ENCODE results near the gene LAMA5.

The LAMA5 gene

GRCh38 chr20:62370115-62370806 is 3.1 kb upstream of the LAMA5 start:
- H3K27ac ChIP-seq (ENCODE audit: low read depth, low read length), result no peak overlapping the region
- no peak overlapping the region for H3K23ac ChIP-seq (ENCODE audit: low read length)
- H4K8ac ChIP-seq (ENCODE audit: low read depth, low read length), result no peak overlapping the region
- no peak overlapping the region for H2BK5ac ChIP-seq (ENCODE audit: low read length)
- H3K4me2 ChIP-seq (ENCODE audit: low read length), result no peak overlapping the region
- H3K4me1 ChIP-seq (ENCODE audit: control insufficient read depth, low read depth, low read length), result peaks cover 8% of the 10 kb centered on the region
- H3K4ac ChIP-seq (ENCODE audit: low read depth, low read length), result no peak overlapping the region
- H3K36me3 ChIP-seq (ENCODE audit: control insufficient read depth, insufficient read depth, low read length), result no peaks in the 10 kb centered on the region
- no peaks in the 10 kb centered on the region for H3K79me1 ChIP-seq (ENCODE audit: low read length)
- DNase-seq, result no peak
- H3K79me2 ChIP-seq (ENCODE audit: control insufficient read depth, insufficient read depth, low read length), result peaks cover 5% of the 10 kb centered on the region
- H3K27me3 ChIP-seq (ENCODE audit: insufficient read depth, low read length, poor library complexity), result no peaks in the 10 kb centered on the region
- no peak overlapping the region for H3K9ac ChIP-seq (ENCODE audit: low read length)
- H2BK15ac ChIP-seq (replicated peaks; ENCODE audit: low read depth), result no peak overlapping the region
- H3K4me3 ChIP-seq (ENCODE audit: low read length), result no peak overlapping the region
- no peak overlapping the region for H3K18ac ChIP-seq (ENCODE audit: low read length)
- peak overlapping the region; percentile 30 for H2BK120ac ChIP-seq (ENCODE audit: low read depth, low read length)
- no peak overlapping the region for H3K56ac ChIP-seq (ENCODE audit: low read length)
- no CpG with 5 or more reads among the region's 19 CpGs for WGBS (ENCODE audit: extremely low coverage, insufficient coverage, low lambda C conversion rate)
- no peak overlapping the region for H4K5ac ChIP-seq (ENCODE audit: low read length)
- H2AK5ac ChIP-seq (ENCODE audit: low read length), result no peak overlapping the region

- Histone ChIP-seq H4K5ac (ENCODE audit: low read length) (no peak overlapping the region), H3K23ac (ENCODE audit: low read length) (no peak overlapping the region), H2AK5ac (ENCODE audit: low read length) (no peak overlapping the region), H3K4me2 (ENCODE audit: low read length) (no peak overlapping the region), H2BK120ac (ENCODE audit: low read depth, low read length) (peak overlapping the region; percentile 30), H3K4me3 (ENCODE audit: low read length) (no peak overlapping the region), H3K4me1 (ENCODE audit: control insufficient read depth, low read depth, low read length) (peaks cover 8% of the 10 kb centered on the region), H3K4ac (ENCODE audit: low read depth, low read length) (no peak overlapping the region), H4K8ac (ENCODE audit: low read depth, low read length) (no peak overlapping the region), H3K79me2 (ENCODE audit: control insufficient read depth, insufficient read depth, low read length) (peaks cover 10% of the 10 kb centered on the region), H3K9ac (ENCODE audit: low read length) (no peak overlapping the region), H3K79me1 (ENCODE audit: low read length) (peaks cover 5% of the 10 kb centered on the region), H2BK15ac (replicated peaks; ENCODE audit: low read depth) (no peak overlapping the region), H3K27me3 (ENCODE audit: insufficient read depth, low read length, poor library complexity) (no peaks in the 10 kb centered on the region), H2BK5ac (ENCODE audit: low read length) (no peak overlapping the region), H3K56ac (ENCODE audit: low read length) (no peak overlapping the region), H3K18ac (ENCODE audit: low read length) (peak overlapping the region; percentile 10), H3K36me3 (ENCODE audit: control insufficient read depth, insufficient read depth, low read length) (no peaks in the 10 kb centered on the region), H3K27ac (ENCODE audit: low read depth, low read length) (no peak overlapping the region)
- no CpG with 5 or more reads among the region's 4 CpGs for WGBS (ENCODE audit: extremely low coverage, insufficient coverage, low lambda C conversion rate)
- no peak for DNase-seq
These were observed 2.7 kb upstream of the LAMA5 start for GRCh38 chr20:62369815-62370114.

GRCh38 chr20:62368976-62369814 is 2.1 kb upstream of the LAMA5 start:
- no peaks in the 10 kb centered on the region for H3K27me3 ChIP-seq (ENCODE audit: insufficient read depth, low read length, poor library complexity)
- H2BK15ac ChIP-seq (replicated peaks; ENCODE audit: low read depth), result no peak overlapping the region
- peak; percentile 78 for DNase-seq
- no peak overlapping the region for H3K4ac ChIP-seq (ENCODE audit: low read depth, low read length)
- no peak overlapping the region for H2BK5ac ChIP-seq (ENCODE audit: low read length)
- no peak overlapping the region for H4K5ac ChIP-seq (ENCODE audit: low read length)
- peaks cover 16% of the 10 kb centered on the region for H3K79me2 ChIP-seq (ENCODE audit: control insufficient read depth, insufficient read depth, low read length)
- H3K56ac ChIP-seq (ENCODE audit: low read length), result peak overlapping the region; percentile 76
- H3K4me3 ChIP-seq (ENCODE audit: low read length), result no peak overlapping the region
- peaks cover 8% of the 10 kb centered on the region for H3K4me1 ChIP-seq (ENCODE audit: control insufficient read depth, low read depth, low read length)
- no peak overlapping the region for H4K8ac ChIP-seq (ENCODE audit: low read depth, low read length)
- no peaks in the 10 kb centered on the region for H3K36me3 ChIP-seq (ENCODE audit: control insufficient read depth, insufficient read depth, low read length)
- no peak overlapping the region for H2AK5ac ChIP-seq (ENCODE audit: low read length)
- no peak overlapping the region for H2BK120ac ChIP-seq (ENCODE audit: low read depth, low read length)
- no CpG with 5 or more reads among the region's 28 CpGs for whole genome bisulfite sequencing (ENCODE audit: extremely low coverage, insufficient coverage, low lambda C conversion rate)
- H3K79me1 ChIP-seq (ENCODE audit: low read length), result peaks cover 6% of the 10 kb centered on the region
- H3K23ac ChIP-seq (ENCODE audit: low read length), result no peak overlapping the region
- peak overlapping the region; percentile 76 for H3K18ac ChIP-seq (ENCODE audit: low read length)
- H3K9ac ChIP-seq (ENCODE audit: low read length), result peak overlapping the region; percentile 68
- no peak overlapping the region for H3K27ac ChIP-seq (ENCODE audit: low read depth, low read length)
- peak overlapping the region; percentile 44 for H3K4me2 ChIP-seq (ENCODE audit: low read length)

- Histone ChIP-seq H2BK120ac (ENCODE audit: low read depth, low read length) (peak overlapping the region; percentile 49), H3K23ac (ENCODE audit: low read length) (no peak overlapping the region), H3K27me3 (ENCODE audit: insufficient read depth, low read length, poor library complexity) (no peaks in the 10 kb centered on the region), H3K27ac (ENCODE audit: low read depth, low read length) (peak overlapping the region; percentile 34), H3K79me2 (ENCODE audit: control insufficient read depth, insufficient read depth, low read length) (peaks cover 19% of the 10 kb centered on the region), H3K4me3 (ENCODE audit: low read length) (no peak overlapping the region), H2AK5ac (ENCODE audit: low read length) (no peak overlapping the region), H3K4me2 (ENCODE audit: low read length) (peak overlapping the region; percentile 64), H3K79me1 (ENCODE audit: low read length) (peaks cover 6% of the 10 kb centered on the region), H3K36me3 (ENCODE audit: control insufficient read depth, insufficient read depth, low read length) (no peaks in the 10 kb centered on the region), H3K4ac (ENCODE audit: low read depth, low read length) (peak overlapping the region; percentile 64), H3K18ac (ENCODE audit: low read length) (peak overlapping the region; percentile 76), H4K8ac (ENCODE audit: low read depth, low read length) (no peak overlapping the region), H3K56ac (ENCODE audit: low read length) (peak overlapping the region; percentile 88), H2BK5ac (ENCODE audit: low read length) (no peak overlapping the region), H3K9ac (ENCODE audit: low read length) (peak overlapping the region; percentile 68), H3K4me1 (ENCODE audit: control insufficient read depth, low read depth, low read length) (peaks cover 8% of the 10 kb centered on the region), H2BK15ac (replicated peaks; ENCODE audit: low read depth) (peak overlapping the region; percentile 25), H4K5ac (ENCODE audit: low read length) (no peak overlapping the region)
- DNase-seq, result peak; percentile 84
- no CpG with 5 or more reads among the region's 15 CpGs for WGBS (ENCODE audit: extremely low coverage, insufficient coverage, low lambda C conversion rate)
These were observed 1.4 kb upstream of the LAMA5 start for GRCh38 chr20:62368392-62368975.

GRCh38 chr20:62367633-62368391 is 700 bp upstream of the LAMA5 start:
- peak overlapping the region; percentile 76 for H3K18ac ChIP-seq (ENCODE audit: low read length)
- peaks cover 20% of the 10 kb centered on the region for H3K79me2 ChIP-seq (ENCODE audit: control insufficient read depth, insufficient read depth, low read length)
- WGBS (ENCODE audit: extremely low coverage, insufficient coverage, low lambda C conversion rate), result no CpG with 5 or more reads among the region's 37 CpGs
- no peak overlapping the region for H4K8ac ChIP-seq (ENCODE audit: low read depth, low read length)
- peaks cover 7% of the 10 kb centered on the region for H3K79me1 ChIP-seq (ENCODE audit: low read length)
- peak overlapping the region; percentile 49 for H2BK120ac ChIP-seq (ENCODE audit: low read depth, low read length)
- H4K5ac ChIP-seq (ENCODE audit: low read length), result no peak overlapping the region
- H3K56ac ChIP-seq (ENCODE audit: low read length), result peak overlapping the region; percentile 88
- peak overlapping the region; percentile 73 for H3K27ac ChIP-seq (ENCODE audit: low read depth, low read length)
- H3K4me2 ChIP-seq (ENCODE audit: low read length), result peak overlapping the region; percentile 87
- H3K36me3 ChIP-seq (ENCODE audit: control insufficient read depth, insufficient read depth, low read length), result no peaks in the 10 kb centered on the region
- peak overlapping the region; percentile 64 for H3K4ac ChIP-seq (ENCODE audit: low read depth, low read length)
- H3K9ac ChIP-seq (ENCODE audit: low read length), result peak overlapping the region; percentile 68
- peak; percentile 63 for DNase-seq
- peak overlapping the region; percentile 25 for H2BK15ac ChIP-seq (replicated peaks; ENCODE audit: low read depth)
- H3K23ac ChIP-seq (ENCODE audit: low read length), result peak overlapping the region; percentile 45
- H3K4me3 ChIP-seq (ENCODE audit: low read length), result no peak overlapping the region
- no peak overlapping the region for H2AK5ac ChIP-seq (ENCODE audit: low read length)
- H3K4me1 ChIP-seq (ENCODE audit: control insufficient read depth, low read depth, low read length), result peaks cover 8% of the 10 kb centered on the region
- no peaks in the 10 kb centered on the region for H3K27me3 ChIP-seq (ENCODE audit: insufficient read depth, low read length, poor library complexity)
- peak overlapping the region; percentile 41 for H2BK5ac ChIP-seq (ENCODE audit: low read length)
